GM12891 (cell line): ENCODE measurements around the gene ISG20L2.

ENCODE experiments used
- PAX5 ChIP-seq: IDR thresholded peaks from 2 replicates; pipeline ENCODE4 v1.6.1; 2011; ENCODE audit warnings: low read length, moderate library complexity, mild to moderate bottlenecking; ENCODE audit not compliant: insufficient read depth, severe bottlenecking
- POLR2A ChIP-seq: IDR thresholded peaks from 2 replicates; pipeline ENCODE4 v1.6.1; 2011; ENCODE audit warnings: low read depth, low read length, control low read depth
- POLR2AphosphoS5 ChIP-seq: IDR thresholded peaks from 2 replicates; pipeline ENCODE4 v1.6.1; 2011; ENCODE audit warnings: low read depth, low read length, control low read depth
- POU2F2 ChIP-seq: IDR thresholded peaks from 2 replicates; pipeline ENCODE4 v1.6.1; 2011; ENCODE audit warnings: low read depth, mild to moderate bottlenecking, control low read depth, low read length, moderate library complexity
- SPI1 ChIP-seq: IDR thresholded peaks from 2 replicates; pipeline ENCODE4 v1.6.1; 2011; ENCODE audit warnings: low read depth, low read length, control low read depth
- TAF1 ChIP-seq: IDR thresholded peaks from 2 replicates; pipeline ENCODE4 v1.6.1; 2011; ENCODE audit warnings: low read depth, low read length, control low read depth

- TF ChIP-seq POLR2A (no peak), POLR2AphosphoS5 (no peak), TAF1 (no peak), SPI1 (no peak), POU2F2 (no peak), PAX5 (no peak)
Measured at GRCh38 chr1:156709031-156709430, 19.5 kb downstream of the ISG20L2 start.
